HepG2 (cell line): ENCODE data around the gene DYSF. TPM values are rescaled to one million over a fixed set of nuclear protein-coding genes. Genes with fewer than 3 reads are reported as not detected.

Experiments
- ATRX ChIP-seq: sonication (generic); formaldehyde crosslinking; IDR thresholded peaks from 2 replicates; pipeline ENCODE4 v1.4.0; 2020; ENCODE audit warnings: missing genetic modification reagents, borderline replicate concordance
- BHLHE40 ChIP-seq: IDR thresholded peaks from 2 replicates; pipeline ENCODE4 v1.6.1; 2011; ENCODE audit warnings: low read length, improper control_type of control experiment
- ETV5 ChIP-seq: IDR thresholded peaks from 2 replicates; pipeline ENCODE4 v1.6.1; 2018; ENCODE audit warnings: missing biosample characterization, missing genetic modification reagents, inconsistent platforms, borderline replicate concordance
- GRHL1 ChIP-seq: sonication (generic); formaldehyde crosslinking; conservative IDR thresholded peaks from 2 replicates; pipeline ENCODE4 v1.8.0; 2022; ENCODE audit warnings: missing genetic modification reagents
- KLF12 ChIP-seq: sonication (generic); formaldehyde crosslinking; IDR thresholded peaks from 2 replicates; pipeline ENCODE4 v1.4.0; 2020; ENCODE audit warnings: missing genetic modification reagents, borderline replicate concordance
- MYNN ChIP-seq: sonication (generic); formaldehyde crosslinking; IDR thresholded peaks from 2 replicates; pipeline ENCODE4 v1.4.0; 2020; ENCODE audit warnings: mild to moderate bottlenecking, low read depth, missing genetic modification reagents
- NCOA2 ChIP-seq: sonication (generic); formaldehyde crosslinking; IDR thresholded peaks from 2 replicates; pipeline ENCODE4 v1.8.0; 2022; ENCODE audit warnings: inconsistent platforms
- POGK ChIP-seq: sonication (generic); formaldehyde crosslinking; conservative IDR thresholded peaks from 2 replicates; pipeline ENCODE4 v1.8.0; 2022; ENCODE audit warnings: mild to moderate bottlenecking, moderate library complexity, missing genetic modification reagents
- REPIN1 ChIP-seq: sonication (generic); formaldehyde crosslinking; IDR thresholded peaks from 2 replicates; pipeline ENCODE4 v1.8.0; 2022; ENCODE audit warnings: missing genetic modification reagents, low read depth, mild to moderate bottlenecking, borderline replicate concordance
- SAP130 ChIP-seq: IDR thresholded peaks from 2 replicates; pipeline ENCODE4 v1.6.1; 2016; ENCODE audit warnings: low read depth
- THAP7 ChIP-seq: sonication (generic); formaldehyde crosslinking; IDR thresholded peaks from 2 replicates; pipeline ENCODE4 v1.8.1; 2023; ENCODE audit warnings: mild to moderate bottlenecking, missing genetic modification reagents
- THYN1 ChIP-seq: sonication (generic); formaldehyde crosslinking; IDR thresholded peaks from 2 replicates; pipeline ENCODE4 v1.8.1; 2023; ENCODE audit warnings: low read depth, mild to moderate bottlenecking, moderate library complexity, missing genetic modification reagents, borderline replicate concordance
- ZBTB46 ChIP-seq: sonication (generic); formaldehyde crosslinking; IDR thresholded peaks from 2 replicates; pipeline ENCODE4 v1.4.0; 2020; ENCODE audit warnings: mild to moderate bottlenecking, missing genetic modification reagents, borderline replicate concordance
- ZIK1 ChIP-seq: sonication (generic); formaldehyde crosslinking; IDR thresholded peaks from 2 replicates; pipeline ENCODE4 v1.5.0; 2020; ENCODE audit warnings: mild to moderate bottlenecking, low read depth, missing genetic modification reagents, borderline replicate concordance
- ZNF333 ChIP-seq: sonication (generic); formaldehyde crosslinking; IDR thresholded peaks from 2 replicates; pipeline ENCODE4 v1.4.0; 2020; ENCODE audit warnings: mild to moderate bottlenecking, missing genetic modification reagents, borderline replicate concordance
- ZNF350 ChIP-seq: sonication (generic); formaldehyde crosslinking; IDR thresholded peaks from 2 replicates; pipeline ENCODE4 v1.4.0; 2020; ENCODE audit warnings: mild to moderate bottlenecking, low read depth, missing genetic modification reagents, borderline replicate concordance
- ZNF441 ChIP-seq: sonication (generic); formaldehyde crosslinking; IDR thresholded peaks from 2 replicates; pipeline ENCODE4 v1.7.0; 2021; ENCODE audit warnings: missing genetic modification reagents, borderline replicate concordance
- ZNF446 ChIP-seq: sonication (generic); formaldehyde crosslinking; IDR thresholded peaks from 2 replicates; pipeline ENCODE4 v1.5.0; 2020; ENCODE audit warnings: mild to moderate bottlenecking, missing genetic modification reagents
- ZNF503 ChIP-seq: sonication (generic); formaldehyde crosslinking; IDR thresholded peaks from 2 replicates; pipeline ENCODE4 v1.4.0; 2020; ENCODE audit warnings: missing genetic modification reagents
- ZNF549 ChIP-seq: sonication (generic); formaldehyde crosslinking; IDR thresholded peaks from 2 replicates; pipeline ENCODE4 v1.5.0; 2020; ENCODE audit warnings: missing genetic modification reagents
- ZNF550 ChIP-seq: sonication (generic); formaldehyde crosslinking; IDR thresholded peaks from 2 replicates; pipeline ENCODE4 v1.4.0; 2020; ENCODE audit warnings: mild to moderate bottlenecking, missing genetic modification reagents, borderline replicate concordance
- ZNF737 ChIP-seq: sonication (generic); formaldehyde crosslinking; IDR thresholded peaks from 2 replicates; pipeline ENCODE4 v1.5.0; 2020; ENCODE audit warnings: missing genetic modification reagents, mild to moderate bottlenecking, borderline replicate concordance
- polyA plus RNA-seq, 8 experiments: library from polyadenylated mRNA; depleted of rRNA in 3 of 8; stranded (reverse) in 7 of 8; unstranded in 1 of 8; fragments of >200 nt; fragmentation: Illumina TruSeq in 4 of 8; extraction: Trizol in 4 of 8; gene quantifications; 2 replicates each; pipeline versions ENCODE4 v1.2.1 to v1.2.3, GENCODE V29; 2011 to 2016; ENCODE audit warnings: low read depth in 4 of 8, missing spikeins in 1 of 8, mixed read lengths in 1 of 8; ENCODE audit not compliant: insufficient read depth in 1 of 8
- total RNA-seq, 5 experiments: library from RNA; depleted of rRNA; stranded (reverse); fragments of >200 nt; fragmentation: Illumina TruSeq; extraction: Trizol; gene quantifications; 2 replicates each; pipeline ENCODE4 v1.2.3, GENCODE V29; 2016; ENCODE audit warnings: low read depth in 1 of 5

DYSF gene
- total and polyA plus RNA-seq, 2 of the 13 experiments (the other 11 are each of a cell fraction or from before 2014, with no cell fraction given) = 0.15 to 2.4 TPM

- no peak for TF ChIP-seq ZNF737 (CRISPR knock-in tag)
- no peak for TF ChIP-seq ATRX (CRISPR knock-in tag)
- TF ChIP-seq BHLHE40 = no peak
- no peak for TF ChIP-seq THAP7 (CRISPR knock-in tag)
- TF ChIP-seq ZNF549 (CRISPR knock-in tag) = no peak
- TF ChIP-seq ZNF333 (CRISPR knock-in tag) = no peak
- no peak for TF ChIP-seq THYN1 (CRISPR knock-in tag)
- TF ChIP-seq ZBTB46 (CRISPR knock-in tag) = no peak
- no peak for TF ChIP-seq ZNF550 (CRISPR knock-in tag)
- no peak for TF ChIP-seq MYNN (CRISPR knock-in tag)
- peak; percentile 79 for TF ChIP-seq NCOA2 (CRISPR knock-in tag)
- no peak for TF ChIP-seq ZNF446 (CRISPR knock-in tag)
- TF ChIP-seq POGK = no peak
- TF ChIP-seq KLF12 (CRISPR knock-in tag) = no peak
- no peak for TF ChIP-seq GRHL1 (CRISPR knock-in tag)
- 0 out of 2 replicates have a peak, but pooled peaks have one; percentile 26 for TF ChIP-seq ZIK1 (CRISPR knock-in tag)
- TF ChIP-seq REPIN1 (CRISPR knock-in tag) = 0 out of 2 replicates have a peak, but pooled peaks have one; percentile 17
- peak; percentile 65; the same call in 1 of the 2 replicates for TF ChIP-seq ZNF441 (CRISPR knock-in tag)
- TF ChIP-seq ZNF503 (CRISPR knock-in tag) = no peak
- TF ChIP-seq ETV5 (CRISPR knock-in tag) = peak; percentile 58; the same call in 1 of the 2 replicates
- TF ChIP-seq SAP130 (CRISPR knock-in tag) = peak; percentile 34; the same call in 1 of the 2 replicates
- TF ChIP-seq ZNF350 (CRISPR knock-in tag) = no peak
Observed at GRCh38 chr2:71531522-71532047, 78.2 kb downstream of the DYSF start (continued).
